Liver (tissue), 9 donors: ENCODE measurements around the gene ISG15. TPM values are rescaled to one million over a fixed set of nuclear protein-coding genes. Genes with fewer than 3 reads are reported as not detected.

Source experiments
- DNase-seq: peaks from one replicate; pipeline ENCODE4 v3.0.0-alpha.2; 2017; ENCODE audit warnings: low spot score
- H3K27ac ChIP-seq, 2 donors: one replicate each; pipeline ENCODE4 v1.7.0; 2013; ENCODE audit warnings: inconsistent platforms in 2 of 2, low read length in 2 of 2, control low read depth in 1 of 2, low read depth in 1 of 2, mild to moderate bottlenecking in 1 of 2
- H3K27me3 ChIP-seq, 4 donors: one replicate each; pipeline versions ENCODE4 v1.6.1 to v1.7.0; 2013; ENCODE audit warnings: low read length in 3 of 4, inconsistent platforms in 1 of 4, mild to moderate bottlenecking in 1 of 4, moderate library complexity in 1 of 4; ENCODE audit not compliant: control insufficient read depth in 4 of 4, insufficient read depth in 4 of 4
- H3K36me3 ChIP-seq, 4 donors: one replicate each; pipeline versions ENCODE4 v1.6.1 to v1.7.0; 2013; ENCODE audit warnings: low read length in 3 of 4, mild to moderate bottlenecking in 3 of 4, low read depth in 1 of 4, moderate library complexity in 1 of 4; ENCODE audit not compliant: control insufficient read depth in 4 of 4, insufficient read depth in 3 of 4
- H3K4me1 ChIP-seq, 4 donors: one replicate each; pipeline versions ENCODE4 v1.6.1 to v1.7.0; 2013; ENCODE audit warnings: low read length in 3 of 4, mild to moderate bottlenecking in 3 of 4, moderate library complexity in 1 of 4; ENCODE audit not compliant: control insufficient read depth in 4 of 4, insufficient read depth in 4 of 4
- H3K4me3 ChIP-seq, 3 donors: one replicate each; pipeline versions ENCODE4 v1.6.1 to v1.7.0; 2013; ENCODE audit warnings: low read length in 3 of 3, control low read depth in 1 of 3, low read depth in 1 of 3, mild to moderate bottlenecking in 1 of 3
- H3K9ac ChIP-seq, 2 donors: one replicate each; pipeline ENCODE4 v1.7.0; 2013; ENCODE audit warnings: low read length in 2 of 2, mild to moderate bottlenecking in 2 of 2, moderate library complexity in 2 of 2, control low read depth in 1 of 2, low read depth in 1 of 2
- H3K9me3 ChIP-seq, 4 donors: one replicate each; pipeline versions ENCODE4 v1.6.1 to v1.7.0; 2013; ENCODE audit warnings: low read length in 3 of 4; ENCODE audit not compliant: control insufficient read depth in 4 of 4
- ATF3 ChIP-seq: IDR thresholded peaks from 2 replicates; pipeline ENCODE4 v1.6.1; 2016; ENCODE audit warnings: antibody characterized with exemption
- CTCF ChIP-seq: fragments of 150-350 bp; IDR thresholded peaks from 2 replicates; pipeline ENCODE4 v1.5.1; 2017; ENCODE audit warnings: improper control_type of control experiment, low read depth, low read length; ENCODE audit not compliant: missing input control
- EGR1 ChIP-seq, 2 donors: IDR thresholded peaks; 2 replicates each; pipeline ENCODE4 v1.6.1; 2016 to 2018; ENCODE audit warnings: antibody characterized with exemption in 2 of 2, low read depth in 2 of 2
- FOXA1 ChIP-seq: IDR thresholded peaks from 2 replicates; pipeline ENCODE4 v1.6.1; 2016; ENCODE audit warnings: antibody characterized with exemption
- FOXA2 ChIP-seq: IDR thresholded peaks from 2 replicates; pipeline ENCODE4 v1.6.1; 2016; ENCODE audit warnings: antibody characterized with exemption
- GABPA ChIP-seq, 2 donors: IDR thresholded peaks in 1 of 2; conservative IDR thresholded peaks in 1 of 2; 2 replicates each; pipeline ENCODE4 v1.6.1; 2016; ENCODE audit warnings: antibody characterized with exemption in 2 of 2, mild to moderate bottlenecking in 1 of 2, moderate library complexity in 1 of 2
- HNF4A ChIP-seq, 2 donors: conservative IDR thresholded peaks; 2 replicates each; pipeline ENCODE4 v1.6.1; 2016; ENCODE audit warnings: antibody characterized with exemption in 2 of 2, mild to moderate bottlenecking in 2 of 2
- HNF4G ChIP-seq: IDR thresholded peaks from 2 replicates; pipeline ENCODE4 v1.6.1; 2016; ENCODE audit warnings: antibody characterized with exemption
- JUND ChIP-seq, 2 donors: IDR thresholded peaks; 2 replicates each; pipeline ENCODE4 v1.6.1; 2016; ENCODE audit warnings: antibody characterized with exemption in 2 of 2
- MAX ChIP-seq: IDR thresholded peaks from 2 replicates; pipeline ENCODE4 v1.6.1; 2016; ENCODE audit warnings: antibody characterized with exemption
- NR2F2 ChIP-seq: IDR thresholded peaks from 2 replicates; pipeline ENCODE4 v1.6.1; 2016; ENCODE audit warnings: antibody characterized with exemption
- RAD21 ChIP-seq, 2 donors: IDR thresholded peaks; 2 replicates each; pipeline ENCODE4 v1.6.1; 2016; ENCODE audit warnings: antibody characterized with exemption in 2 of 2, mild to moderate bottlenecking in 2 of 2
- RXRA ChIP-seq, 2 donors: IDR thresholded peaks; 2 replicates each; pipeline ENCODE4 v1.6.1; 2017 to 2018; ENCODE audit warnings: antibody characterized with exemption in 2 of 2, mild to moderate bottlenecking in 1 of 2
- TAF1 ChIP-seq: conservative IDR thresholded peaks from 2 replicates; pipeline ENCODE4 v1.6.1; 2016; ENCODE audit warnings: antibody characterized with exemption, mild to moderate bottlenecking
- YY1 ChIP-seq: IDR thresholded peaks from 2 replicates; pipeline ENCODE4 v1.6.1; 2016; ENCODE audit warnings: antibody characterized with exemption, mild to moderate bottlenecking
- ZBTB33 ChIP-seq: IDR thresholded peaks from 2 replicates; pipeline ENCODE4 v1.6.1; 2016; ENCODE audit warnings: antibody characterized with exemption
- WGBS: extraction: QIAGEN DNeasy Blood & Tissue Kit; methylation state at CpG from one replicate; pipeline ENCODE4 v1.1.7; 2013; 5-methylcytosine and 5-hydroxymethylcytosine counted together
- polyA plus RNA-seq, 2 donors: library from polyadenylated mRNA; stranded (reverse) in 1 of 2; unstranded in 1 of 2; fragments of 200-250 nt in 1 of 2; fragments of >200 nt in 1 of 2; fragmentation: Nextera tagmentation in 1 of 2; extraction: Ambion mirVana in 1 of 2; gene quantifications; one replicate each; pipeline versions ENCODE4 v1.2.1 to v1.2.3, GENCODE V29; 2013 to 2015
- total RNA-seq, 2 donors: library from RNA; depleted of rRNA; stranded (reverse); fragments of >200 nt; gene quantifications; one replicate each; pipeline ENCODE4 v1.2.3, GENCODE V29; 2014
- donor health status: healthy.
- donor health status: healthy.
- donor health status: healthy.
- donor health status: healthy.
- donor health status: healthy.

Gene ISG15
- total and polyA plus RNA-seq, 4 donors, result 9.3 to 89.4 (median 56.5) TPM

- no peak overlapping the region for H3K4me3 ChIP-seq
- DNase-seq, result no peak
- 88% methylated on average over 26 of the region's 26 CpGs for WGBS
- H3K27ac ChIP-seq, result no peak overlapping the region
- H3K27me3 ChIP-seq, result peaks cover 0 to 5% (median 1%) of the 10 kb centered on the region in 4 donors
- peaks cover 3 to 22% (median 15%) of the 10 kb centered on the region in 4 donors for H3K4me1 ChIP-seq
- peaks cover 0 to 6% (median 0%) of the 10 kb centered on the region in 4 donors for H3K36me3 ChIP-seq
- H3K9me3 ChIP-seq, result no peaks in the 10 kb centered on the region
- H3K9ac ChIP-seq, result no peak overlapping the region
- no peak for TF ChIP-seq TAF1
- no peak for TF ChIP-seq HNF4G
- no peak for TF ChIP-seq ATF3
- TF ChIP-seq RXRA (IDR thresholded peaks at IDR 0.05), result no peak
- no peak for TF ChIP-seq CTCF
- no peak for TF ChIP-seq FOXA1
- TF ChIP-seq JUND (IDR thresholded peaks at IDR 0.05), result no peak
- no peak for TF ChIP-seq ZBTB33
- no peak for TF ChIP-seq YY1
- TF ChIP-seq GABPA (IDR thresholded peaks at IDR 0.05 in 1 of 2, conservative IDR thresholded peaks at IDR 0.05 in 1 of 2), result no peak
Observed at GRCh38 chr1:965526-966134, 47.7 kb upstream of the ISG15 start.

- Histone ChIP-seq H3K36me3 (peaks cover 0 to 6% (median 0%) of the 10 kb centered on the region in 4 donors), H3K4me3 (peak within 1 kb of the TSS; percentile 11 to 70 (median 68)), H3K9ac (peak within 1 kb of the TSS in 1 of 2 donors; percentile 41), H3K27ac (peak within 1 kb of the TSS; percentile 28 to 66), H3K4me1 (peaks cover 3 to 18% (median 12%) of the 10 kb centered on the region in 4 donors), H3K9me3 (no peaks in the 10 kb centered on the region), H3K27me3 (peaks cover 0 to 7% (median 1%) of the 10 kb centered on the region in 4 donors)
- WGBS, result 14% methylated on average over 31 of the region's 31 CpGs
- no peak for TF ChIP-seq RAD21 (IDR thresholded peaks at IDR 0.05)
- no peak for TF ChIP-seq GABPA (IDR thresholded peaks at IDR 0.05 in 1 of 2, conservative IDR thresholded peaks at IDR 0.05 in 1 of 2)
- no peak for TF ChIP-seq NR2F2
- no peak for TF ChIP-seq ZBTB33
- TF ChIP-seq CTCF, result no peak
- TF ChIP-seq JUND (IDR thresholded peaks at IDR 0.05), result no peak
- no peak for TF ChIP-seq EGR1 (IDR thresholded peaks at IDR 0.05; ENCODE audit: low read depth in 2 of 2)
- no peak for TF ChIP-seq MAX
- TF ChIP-seq HNF4A (conservative IDR thresholded peaks at IDR 0.05), result no peak
- TF ChIP-seq RXRA (IDR thresholded peaks at IDR 0.05), result no peak
- TF ChIP-seq YY1, result no peak
- no peak for TF ChIP-seq HNF4G
- TF ChIP-seq FOXA2, result no peak
- no peak for TF ChIP-seq TAF1
- DNase-seq, result no peak
Observed at GRCh38 chr1:966135-966703, 47.1 kb upstream of the ISG15 start, which contains the start of gene PLEKHN1. Gene PLEKHN1, plus strand, starts transcription at chr1:966482. Its CDS starts 50 bp downstream, at chr1:966532.
